ENCODE data around the gene GXYLT2. TPM values are rescaled to one million over a fixed set of nuclear protein-coding genes. Genes with fewer than 3 reads are reported as not detected.

The GXYLT2 gene
- total RNA-seq, 4 donors from 2014 or later = 12.8 to 51.2 (median 13.8) TPM

DNA sequence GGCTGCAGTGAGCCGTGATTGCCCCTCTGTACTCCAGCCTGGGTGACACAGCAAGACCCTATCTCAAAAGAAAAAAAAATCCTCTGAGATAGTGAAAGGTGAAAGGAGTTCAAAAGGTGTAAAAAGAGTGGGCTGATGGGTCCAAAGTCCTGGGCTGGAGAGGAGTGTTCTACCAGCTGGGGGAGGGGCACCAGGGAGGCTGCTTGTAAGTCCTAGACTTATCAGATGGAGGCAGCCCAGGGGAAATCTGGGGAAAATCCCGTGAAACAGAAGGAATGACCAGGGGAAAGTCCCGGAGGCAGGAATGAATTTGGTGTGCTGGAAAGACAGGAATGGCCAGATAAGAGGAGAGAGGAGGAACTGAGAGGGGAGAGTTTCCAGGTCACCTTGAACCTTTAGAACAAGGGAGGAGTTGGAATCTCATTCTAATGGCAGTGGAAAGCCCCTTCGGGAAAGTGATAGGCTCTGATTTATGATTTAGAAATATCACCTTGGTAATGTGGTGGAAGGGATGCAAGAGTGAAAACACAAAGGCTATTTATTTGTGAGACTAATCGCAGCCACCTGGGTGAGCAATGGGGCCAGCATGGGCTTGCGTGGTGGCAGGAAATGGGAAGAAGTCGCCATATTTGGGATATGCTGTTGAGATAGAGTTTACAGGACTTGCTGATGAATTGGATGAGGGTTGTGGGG is 85.3 kb downstream of the GXYLT2 start:
- peak; percentile 25 for DNase-seq (ENCODE audit: low spot score)
- peak; percentile 83 for ATAC-seq (ENCODE audit: low FRiP score)
- TF ChIP-seq CTCF (IDR thresholded peaks at IDR 0.05) = no peak

DNA sequence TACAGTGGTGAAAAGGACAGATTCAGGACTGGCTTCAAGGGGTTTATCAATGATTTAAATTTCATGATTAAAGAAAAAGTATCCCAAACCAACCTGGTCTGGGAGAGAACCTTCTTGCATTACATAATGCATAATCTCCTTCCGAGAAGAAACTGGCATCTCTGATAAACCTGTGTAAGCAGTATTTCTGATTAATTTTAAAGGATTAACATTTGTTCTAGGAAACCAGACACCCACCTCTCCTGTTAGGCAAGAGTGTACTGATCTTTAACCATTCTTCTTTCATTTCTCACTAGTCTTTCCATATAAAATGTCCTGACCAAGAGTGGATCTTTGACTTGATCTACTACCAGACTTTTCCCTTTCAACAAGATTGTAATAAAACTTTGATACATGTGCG is 85.9 kb downstream of the GXYLT2 start:
- ATAC-seq (ENCODE audit: low FRiP score) (peak; percentile 26), DNase-seq (ENCODE audit: low spot score) (no peak)
- TF ChIP-seq CTCF (IDR thresholded peaks at IDR 0.05) = no peak

DNA sequence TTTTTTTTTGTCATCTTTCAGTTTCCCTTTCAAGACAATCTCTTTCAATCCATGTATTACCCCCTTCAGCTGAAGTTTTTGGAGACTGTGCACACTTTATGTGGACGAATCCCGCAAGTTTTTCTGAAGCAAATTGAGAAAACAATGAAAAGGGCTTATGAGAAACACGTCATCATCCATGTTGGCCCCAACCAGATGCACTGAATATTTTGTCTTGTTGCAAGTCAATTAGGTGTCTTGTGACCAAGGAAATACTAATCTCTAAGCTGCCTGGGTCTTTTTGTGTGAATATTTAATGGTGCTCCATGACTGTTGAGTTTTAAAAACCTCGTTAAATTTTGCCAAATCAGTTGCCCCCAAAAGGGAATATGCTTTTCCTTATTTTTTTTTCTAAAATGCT is 87.1 kb downstream of the GXYLT2 start:
- ATAC-seq (ENCODE audit: low FRiP score) (no peak), DNase-seq (ENCODE audit: low spot score) (no peak)
- TF ChIP-seq CTCF (IDR thresholded peaks at IDR 0.05) = no peak

DNA sequence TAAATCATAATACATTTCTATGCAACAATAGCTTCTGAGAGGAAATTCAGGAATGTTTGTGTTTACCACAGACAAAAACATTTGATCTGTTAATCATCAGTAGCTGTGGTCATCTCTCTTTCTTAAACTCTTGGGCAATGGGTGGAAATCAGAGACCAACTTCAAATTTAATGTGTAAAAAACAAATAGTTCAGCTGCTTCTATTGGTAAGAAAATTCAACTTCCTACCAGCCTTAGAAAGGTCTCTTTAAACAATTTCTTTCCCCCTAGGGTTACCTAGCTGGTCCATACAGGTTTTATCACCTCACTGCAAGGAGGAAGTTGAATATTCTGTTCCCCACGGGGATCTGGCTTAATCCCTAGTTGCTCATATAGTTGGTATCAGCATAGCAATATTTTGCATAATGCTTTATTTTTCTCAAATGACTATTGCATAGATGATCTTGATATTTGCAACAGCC is 88.5 kb downstream of the GXYLT2 start:
- no peak for TF ChIP-seq CTCF (IDR thresholded peaks at IDR 0.05)
- ATAC-seq (ENCODE audit: low FRiP score) (no peak), DNase-seq (ENCODE audit: low spot score) (no peak)

DNA sequence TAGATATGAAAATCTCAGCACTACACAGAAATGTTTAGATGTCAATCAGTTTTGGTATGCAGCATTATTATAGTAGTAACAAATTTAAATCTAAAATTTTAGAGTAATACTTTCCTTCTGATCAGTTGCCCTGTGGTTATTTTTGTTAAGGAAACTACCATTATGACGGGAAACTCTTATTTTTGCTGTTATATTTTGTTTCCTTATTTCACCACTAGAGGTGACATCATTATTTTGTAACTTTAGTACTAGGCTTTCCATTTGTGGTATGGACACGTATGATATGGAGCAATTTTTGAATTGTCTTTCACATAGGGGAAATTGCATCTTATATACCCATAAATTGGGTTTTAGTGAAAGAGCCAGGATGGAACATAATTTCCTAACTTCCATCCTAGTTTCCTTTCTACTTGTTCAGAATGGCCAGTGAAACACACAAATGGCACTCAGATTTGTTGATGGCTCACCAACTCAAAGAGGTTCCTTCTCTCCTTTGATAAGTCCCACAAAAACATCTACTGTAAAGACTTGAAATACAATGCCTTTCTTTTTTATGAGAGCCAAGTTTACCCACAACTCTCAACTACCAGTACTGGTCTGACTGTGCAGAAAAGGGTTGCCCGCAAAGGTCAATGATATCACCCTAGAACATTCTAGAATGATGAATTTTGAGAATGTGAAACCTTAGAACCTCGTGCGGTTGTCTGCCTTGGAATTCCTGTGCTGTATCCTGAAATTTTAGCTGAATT is 89.4 kb downstream of the GXYLT2 start:
- DNase-seq (ENCODE audit: low spot score) (no peak), ATAC-seq (ENCODE audit: low FRiP score) (no peak)
- no peak for TF ChIP-seq CTCF (IDR thresholded peaks at IDR 0.05)

GRCh38 chr3:72982609-72983366 is 94.9 kb downstream of the GXYLT2 start:
- TF ChIP-seq CTCF (IDR thresholded peaks at IDR 0.05) = no peak
- no peak for ATAC-seq (ENCODE audit: low FRiP score)
- DNase-seq (ENCODE audit: low spot score) = no peak
